ENCODE data around the gene ZNF529. TPM values are rescaled to one million over a fixed set of nuclear protein-coding genes. Genes with fewer than 3 reads are reported as not detected.

The ZNF529 gene
- total and polyA plus RNA-seq, 2 of the 13 experiments (the other 11 are each of a cell fraction or from before 2014, with no cell fraction given), result 9.3 to 10.6 TPM

GRCh38 chr19:36573020-36573894 is at the start of gene ZNF529 (continued):
- peak; percentile 76; the same call in 1 of the 2 replicates for TF ChIP-seq PRDM10 (CRISPR knock-in tag; IDR thresholded peaks at IDR 0.05; ENCODE audit: low read depth)
- TF ChIP-seq ARNT2 (CRISPR knock-in tag; IDR thresholded peaks at IDR 0.05; ENCODE audit: low read depth), result no peak; the same call in 1 of the 2 replicates
- no peak for TF ChIP-seq ZNF468 (CRISPR knock-in tag; IDR thresholded peaks at IDR 0.05)
- TF ChIP-seq HOXA7 (CRISPR knock-in tag; IDR thresholded peaks at IDR 0.05), result no peak
- no peak for TF ChIP-seq ZNF761 (CRISPR knock-in tag; conservative IDR thresholded peaks at IDR 0.05)
- 0 out of 2 replicates have a peak, but pooled peaks have one; percentile 27 for TF ChIP-seq HOXA9 (CRISPR knock-in tag; IDR thresholded peaks at IDR 0.05; ENCODE audit: borderline replicate concordance)
- no peak for TF ChIP-seq TCF7 (IDR thresholded peaks at IDR 0.05; ENCODE audit: low read depth)
- peak; percentile 69; the same call in 1 of the 2 replicates for TF ChIP-seq ZNF572 (CRISPR knock-in tag; IDR thresholded peaks at IDR 0.05)
- peak; percentile 80 for TF ChIP-seq ZNF33B (CRISPR knock-in tag; IDR thresholded peaks at IDR 0.05)
- no peak for TF ChIP-seq NFRKB (IDR thresholded peaks at IDR 0.05)
- no peak for TF ChIP-seq ZMAT5 (CRISPR knock-in tag; IDR thresholded peaks at IDR 0.05; ENCODE audit: borderline replicate concordance, low read depth)
- TF ChIP-seq IRF2 (CRISPR knock-in tag; IDR thresholded peaks at IDR 0.05), result peak; percentile 99
- TF ChIP-seq ZNF333 (CRISPR knock-in tag; IDR thresholded peaks at IDR 0.05; ENCODE audit: borderline replicate concordance), result no peak
- peak; percentile 82; the same call in 1 of the 2 replicates for TF ChIP-seq KLF13 (CRISPR knock-in tag; IDR thresholded peaks at IDR 0.05)
- no peak for TF ChIP-seq ZNF513 (CRISPR knock-in tag; conservative IDR thresholded peaks at IDR 0.05)
- TF ChIP-seq GTF2F1 (IDR thresholded peaks at IDR 0.05; ENCODE audit: low read length), result no peak
- TF ChIP-seq HNF4A (CRISPR knock-in tag; IDR thresholded peaks at IDR 0.05), result peak; percentile 58
- TF ChIP-seq SOX5 (CRISPR knock-in tag; IDR thresholded peaks at IDR 0.05; ENCODE audit: borderline replicate concordance), result 0 out of 2 replicates have a peak, but pooled peaks have one; percentile 24
- TF ChIP-seq FOXP1 (IDR thresholded peaks at IDR 0.05), result no peak
- 0 out of 2 replicates have a peak, but pooled peaks have one; percentile 7 for TF ChIP-seq FOXP1 (CRISPR knock-in tag; IDR thresholded peaks at IDR 0.05)
- no peak for TF ChIP-seq CCAR2 (optimal IDR thresholded peaks at IDR 0.05; ENCODE audit: low read depth, low read length)
- TF ChIP-seq FOXO1 (CRISPR knock-in tag; IDR thresholded peaks at IDR 0.05), result no peak; the same call in 1 of the 2 replicates
- TF ChIP-seq ZNF530 (CRISPR knock-in tag; IDR thresholded peaks at IDR 0.05; ENCODE audit: low read depth), result no peak
- no peak for TF ChIP-seq TP53 (CRISPR knock-in tag; conservative IDR thresholded peaks at IDR 0.05)
- TF ChIP-seq KLF11 (CRISPR knock-in tag; IDR thresholded peaks at IDR 0.05), result no peak
- no peak for TF ChIP-seq MZF1 (CRISPR knock-in tag; IDR thresholded peaks at IDR 0.05; ENCODE audit: borderline replicate concordance)
- peak; percentile 79 for TF ChIP-seq TBL1XR1 (IDR thresholded peaks at IDR 0.05; ENCODE audit: borderline replicate concordance, low read length, partially characterized antibody)

All from HepG2 (cell line).